HG02763 (cell line): Measurements from ENCODE around the gene IKZF3.
"Not testable (repeated sequence)": the region's sequence is repeated elsewhere in the genome, so short reads cannot be mapped to it uniquely, and the experiment has no call there.

ENCODE experiments used
- ATAC-seq: cut with Tn5 transposase; IDR thresholded peaks from one replicate; pipeline ENCODE4 v1.9.1; 2021; ENCODE audit warnings: mild to moderate bottlenecking, moderate library complexity; ENCODE audit not compliant: unreplicated experiment

The IKZF3 gene

DNA sequence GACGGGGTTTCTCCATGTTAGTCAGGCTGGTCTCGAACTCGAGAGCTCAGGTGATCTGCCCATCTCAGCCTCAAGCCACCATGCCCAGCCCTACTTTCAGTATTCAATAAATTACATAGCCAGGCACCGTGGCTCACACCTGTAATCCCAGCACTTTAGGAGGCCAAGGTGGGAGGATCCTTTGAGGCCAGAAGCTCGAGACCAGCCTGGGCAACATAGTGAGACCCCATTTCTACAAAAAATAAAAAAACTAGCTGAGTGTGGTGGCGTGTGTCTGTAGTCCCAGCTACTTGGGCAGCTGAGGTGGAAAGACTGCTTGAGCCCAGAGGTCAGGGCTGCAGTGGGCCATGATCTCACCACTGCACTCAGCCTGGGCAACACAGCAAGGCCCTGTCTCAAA is 142.0 kb downstream of the IKZF3 start:
- ATAC-seq: no peak

DNA sequence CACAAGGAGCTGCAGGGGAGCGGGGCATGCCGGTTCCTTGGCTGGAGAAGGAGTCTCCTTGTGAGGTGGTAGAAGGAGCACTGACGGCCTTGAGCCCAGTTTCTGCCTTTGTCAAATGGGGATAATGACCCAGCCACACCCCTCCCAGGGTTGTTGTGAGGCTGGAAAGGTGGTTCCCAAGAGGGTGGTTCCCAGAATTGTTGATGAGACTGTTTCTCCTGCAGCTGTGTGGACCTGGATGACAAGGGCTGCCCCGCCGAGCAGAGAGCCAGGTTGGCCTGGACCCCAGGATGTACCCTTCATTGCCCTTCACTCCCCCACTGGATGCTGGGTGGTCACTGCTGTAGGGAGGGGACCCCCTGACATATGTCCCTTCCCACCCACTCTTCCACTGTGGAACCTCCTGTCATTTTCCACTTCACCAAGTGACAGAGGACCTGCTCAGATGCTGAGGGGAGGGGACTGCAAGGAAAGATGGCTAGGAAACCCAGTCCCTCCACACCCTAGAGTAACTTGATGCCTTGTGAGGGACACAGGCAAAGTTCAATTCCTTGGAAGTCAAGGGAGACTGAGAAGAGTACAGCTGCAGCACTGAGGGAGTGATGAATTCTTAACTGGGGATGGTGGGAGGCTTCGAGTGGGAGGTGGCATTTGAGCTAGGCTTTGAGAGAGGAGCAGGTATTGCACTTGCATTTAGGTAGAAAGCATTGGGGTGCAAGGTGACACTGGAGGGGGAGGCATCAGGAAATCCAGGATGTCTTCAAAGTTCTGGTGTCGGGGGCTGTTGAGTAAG is 144.4 kb downstream of the IKZF3 start:
- ATAC-seq: no peak

DNA sequence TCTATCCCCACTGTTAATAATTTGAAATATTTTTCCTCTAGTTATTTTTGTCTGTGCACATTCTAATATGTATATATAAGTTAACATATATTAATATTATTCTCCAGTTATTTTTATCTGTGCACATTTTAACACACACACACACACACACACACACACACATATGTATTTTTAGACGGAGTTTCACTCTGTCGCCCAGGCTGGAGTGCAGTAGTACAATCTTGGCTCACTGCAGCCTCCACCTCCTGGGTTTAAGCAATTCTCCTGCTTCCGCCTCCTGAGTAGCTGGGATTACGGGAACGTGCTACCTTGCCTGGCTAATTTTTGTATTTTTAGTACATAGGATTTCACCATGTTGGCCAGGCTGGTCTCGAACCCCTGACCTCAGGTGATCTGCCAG is 146.5 kb downstream of the IKZF3 start:
- no peak for ATAC-seq

DNA sequence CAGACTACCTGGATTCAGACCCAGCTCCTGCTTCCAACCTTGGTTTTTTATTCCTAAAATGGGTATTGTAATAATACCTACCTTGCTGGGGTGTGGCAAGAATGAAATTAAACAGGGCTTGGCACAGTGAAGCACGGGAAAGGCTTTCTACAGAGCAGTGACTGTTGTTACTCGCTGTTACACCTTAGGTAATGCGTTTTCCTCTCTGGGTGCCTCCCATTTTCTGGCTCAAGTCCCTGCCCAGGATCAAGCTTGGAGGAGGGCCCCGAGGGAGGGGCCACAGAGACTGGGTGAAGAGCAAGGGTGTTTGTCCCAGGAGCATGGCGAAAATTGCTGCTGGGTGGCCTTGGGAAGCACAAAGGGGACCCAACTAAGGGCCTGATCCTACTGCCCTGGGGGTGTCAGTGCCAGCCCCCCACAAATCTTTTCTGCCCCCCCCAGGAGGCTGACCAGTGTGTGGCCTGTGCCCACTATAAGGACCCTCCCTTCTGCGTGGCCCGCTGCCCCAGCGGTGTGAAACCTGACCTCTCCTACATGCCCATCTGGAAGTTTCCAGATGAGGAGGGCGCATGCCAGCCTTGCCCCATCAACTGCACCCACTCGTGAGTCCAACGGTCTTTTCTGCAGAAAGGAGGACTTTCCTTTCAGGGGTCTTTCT is 147.1 kb downstream of the IKZF3 start:
- no peak for ATAC-seq

DNA sequence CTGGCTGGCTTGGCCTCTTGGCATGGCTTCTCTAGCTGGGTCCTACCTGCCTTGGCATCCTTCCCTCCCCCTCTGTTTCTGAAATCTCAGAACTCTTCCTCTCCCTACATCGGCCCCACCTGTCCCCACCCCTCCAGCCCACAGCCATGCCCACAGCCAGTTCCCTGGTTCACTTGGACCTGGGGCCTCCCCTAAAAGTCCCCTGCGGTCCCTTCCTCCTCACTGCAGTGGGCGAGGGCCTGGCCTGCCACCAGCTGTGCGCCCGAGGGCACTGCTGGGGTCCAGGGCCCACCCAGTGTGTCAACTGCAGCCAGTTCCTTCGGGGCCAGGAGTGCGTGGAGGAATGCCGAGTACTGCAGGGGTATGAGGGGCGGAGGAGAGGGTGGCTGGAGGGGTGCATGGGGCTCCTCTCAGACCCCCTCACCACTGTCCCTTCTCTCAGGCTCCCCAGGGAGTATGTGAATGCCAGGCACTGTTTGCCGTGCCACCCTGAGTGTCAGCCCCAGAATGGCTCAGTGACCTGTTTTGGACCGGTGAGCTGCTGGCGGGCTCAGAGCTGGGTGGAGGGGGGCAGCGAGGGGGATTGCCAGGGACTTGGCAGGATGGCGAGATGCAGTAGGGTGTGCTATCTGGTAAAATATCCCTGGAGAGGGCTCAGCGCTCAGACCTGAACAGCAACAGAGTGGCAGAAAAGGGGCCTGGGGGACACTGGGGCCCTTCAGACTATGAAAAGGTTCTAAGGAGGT is 147.9 kb downstream of the IKZF3 start:
- ATAC-seq: no peak

DNA sequence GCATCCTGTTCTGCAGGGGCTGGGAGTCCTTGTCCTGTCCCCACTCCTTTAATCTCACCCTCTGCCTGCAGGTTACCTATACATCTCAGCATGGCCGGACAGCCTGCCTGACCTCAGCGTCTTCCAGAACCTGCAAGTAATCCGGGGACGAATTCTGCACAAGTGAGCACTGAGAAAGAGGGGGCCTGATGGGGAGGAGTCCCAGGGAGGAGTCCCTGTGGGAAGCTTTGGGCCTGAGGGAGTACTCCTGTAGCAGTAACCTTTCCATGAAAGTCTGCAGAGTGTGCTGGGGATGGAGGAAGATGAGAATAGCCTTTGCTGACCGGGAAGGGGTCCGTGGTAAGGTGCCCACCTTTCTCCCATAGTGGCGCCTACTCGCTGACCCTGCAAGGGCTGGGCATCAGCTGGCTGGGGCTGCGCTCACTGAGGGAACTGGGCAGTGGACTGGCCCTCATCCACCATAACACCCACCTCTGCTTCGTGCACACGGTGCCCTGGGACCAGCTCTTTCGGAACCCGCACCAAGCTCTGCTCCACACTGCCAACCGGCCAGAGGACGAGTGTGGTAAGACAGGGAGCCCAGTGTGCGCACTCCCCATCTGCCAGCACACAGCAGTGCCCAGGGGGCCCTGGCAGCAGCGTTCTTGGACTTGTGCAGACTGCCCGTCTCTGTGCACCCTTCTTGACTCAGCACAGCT is 148.6 kb downstream of the IKZF3 start:
- no peak for ATAC-seq

DNA sequence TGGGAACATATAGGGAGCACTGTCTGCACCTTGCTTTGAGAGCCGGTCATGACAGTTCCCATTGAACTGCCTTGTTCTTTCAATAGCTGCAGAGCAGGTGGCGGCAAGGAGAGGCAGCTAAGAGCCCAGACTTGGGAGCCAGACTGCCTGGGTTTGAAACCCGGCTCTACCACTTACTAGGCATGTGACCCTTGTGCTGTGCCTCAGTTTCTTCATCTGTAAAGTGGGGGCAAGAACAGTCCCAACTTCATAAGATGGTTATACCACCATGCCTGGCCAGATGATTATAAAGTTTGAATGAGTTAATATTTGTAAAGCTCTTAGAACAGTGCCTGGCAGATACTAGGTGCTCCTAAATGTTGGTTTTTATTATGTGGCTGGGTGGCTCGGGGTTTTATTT is 149.9 kb downstream of the IKZF3 start:
- no peak for ATAC-seq

DNA sequence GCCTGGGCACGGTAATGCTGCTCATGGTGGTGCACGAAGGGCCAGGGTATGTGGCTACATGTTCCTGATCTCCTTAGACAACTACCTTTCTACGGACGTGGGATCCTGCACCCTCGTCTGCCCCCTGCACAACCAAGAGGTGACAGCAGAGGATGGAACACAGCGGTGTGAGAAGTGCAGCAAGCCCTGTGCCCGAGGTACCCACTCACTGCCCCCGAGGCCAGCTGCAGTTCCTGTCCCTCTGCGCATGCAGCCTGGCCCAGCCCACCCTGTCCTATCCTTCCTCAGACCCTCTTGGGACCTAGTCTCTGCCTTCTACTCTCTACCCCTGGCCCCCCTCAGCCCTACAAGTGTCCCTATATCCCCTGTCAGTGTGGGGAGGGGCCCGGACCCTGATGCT is 152.3 kb downstream of the IKZF3 start:
- no peak for ATAC-seq

DNA sequence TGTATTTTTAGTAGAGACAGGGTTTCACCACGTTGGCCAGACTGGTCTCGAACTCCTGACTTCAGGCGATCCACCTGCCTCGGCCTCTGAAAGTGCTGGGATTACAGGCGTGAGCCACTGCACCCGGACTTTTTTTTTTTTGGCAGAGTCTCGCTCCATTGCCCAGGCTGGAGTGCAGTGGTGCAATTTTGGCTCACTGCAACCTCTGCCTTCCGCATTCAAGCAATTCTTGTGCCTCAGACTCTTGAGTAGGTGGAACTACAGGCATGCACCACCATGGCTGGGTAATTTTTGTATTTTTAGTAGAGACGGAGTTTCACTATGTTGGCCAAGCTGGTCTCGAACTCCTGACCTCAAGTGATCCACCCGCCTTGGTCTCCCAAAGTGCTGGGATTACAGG is 153.0 kb downstream of the IKZF3 start:
- ATAC-seq: not testable (repeated sequence)

DNA sequence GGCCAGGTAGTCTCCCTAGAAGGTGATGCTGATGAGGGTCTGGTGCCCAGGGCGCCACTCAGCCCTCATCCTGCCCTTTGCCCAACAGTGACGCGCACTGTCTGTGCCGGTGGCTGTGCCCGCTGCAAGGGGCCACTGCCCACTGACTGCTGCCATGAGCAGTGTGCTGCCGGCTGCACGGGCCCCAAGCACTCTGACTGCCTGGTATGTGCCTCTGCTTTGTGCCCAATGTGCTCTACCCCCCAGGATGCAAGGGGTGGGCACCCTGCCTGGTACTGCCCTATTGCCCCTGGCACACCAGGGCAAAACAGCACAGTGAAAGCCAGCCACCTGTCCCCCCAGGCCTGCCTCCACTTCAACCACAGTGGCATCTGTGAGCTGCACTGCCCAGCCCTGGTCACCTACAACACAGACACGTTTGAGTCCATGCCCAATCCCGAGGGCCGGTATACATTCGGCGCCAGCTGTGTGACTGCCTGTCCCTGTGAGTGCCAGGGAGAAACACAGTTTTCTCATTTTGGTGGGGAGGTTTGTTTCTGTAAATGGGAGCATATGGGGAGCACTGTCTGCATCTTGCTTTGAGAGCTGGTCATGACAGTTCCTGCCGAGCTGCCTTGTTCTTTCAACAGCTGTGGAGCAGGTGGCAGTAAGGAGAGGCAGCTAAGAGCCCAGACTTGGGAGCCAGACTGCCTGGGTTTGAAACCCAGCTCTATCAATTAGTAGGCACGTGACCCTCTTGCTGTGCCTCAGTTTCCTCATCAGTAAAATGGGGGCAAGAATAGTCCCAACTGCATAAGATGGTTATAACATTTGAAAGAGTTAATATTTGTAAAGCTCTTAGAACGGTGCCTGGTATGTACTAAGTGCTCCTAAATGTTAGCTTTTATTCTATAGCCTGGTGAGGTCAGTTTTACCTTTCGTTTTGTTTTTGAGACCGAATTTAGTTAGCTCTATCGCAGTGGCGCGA is 153.8 kb downstream of the IKZF3 start:
- ATAC-seq: no peak

DNA sequence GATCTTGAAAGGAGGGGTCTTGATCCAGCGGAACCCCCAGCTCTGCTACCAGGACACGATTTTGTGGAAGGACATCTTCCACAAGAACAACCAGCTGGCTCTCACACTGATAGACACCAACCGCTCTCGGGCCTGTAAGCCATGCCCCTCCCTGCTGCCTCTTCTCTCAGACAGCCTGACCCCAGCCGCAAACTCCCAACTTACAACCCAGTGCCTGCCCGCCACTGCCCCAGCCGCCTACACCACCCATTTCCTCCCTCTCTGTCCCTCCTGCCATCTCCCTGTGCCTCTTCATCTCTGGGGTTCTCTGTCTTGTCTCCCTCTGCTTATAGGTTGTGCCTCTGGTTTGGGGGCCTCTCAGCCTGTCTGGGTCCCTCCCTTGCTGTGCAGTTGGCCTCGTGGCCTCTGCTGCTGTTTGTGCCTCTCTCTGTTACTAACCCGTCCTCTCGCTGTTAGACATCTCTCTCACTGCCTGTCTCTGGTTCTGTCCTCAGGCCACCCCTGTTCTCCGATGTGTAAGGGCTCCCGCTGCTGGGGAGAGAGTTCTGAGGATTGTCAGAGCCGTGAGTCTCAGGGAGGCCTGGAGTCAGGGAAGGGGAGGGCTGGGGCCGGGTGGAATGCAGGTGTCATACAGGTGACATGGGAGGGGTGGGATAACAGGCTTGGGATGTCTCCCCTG is 154.7 kb downstream of the IKZF3 start:
- no peak for ATAC-seq
